Measurements from ENCODE around the gene LAMB4.

The LAMB4 gene

GRCh38 chr7:108007762-108008161, 122.4 kb downstream of the LAMB4 start:
- no peak for DNase-seq
- Histone ChIP-seq H3K36me3 (no peaks in the 10 kb centered on the region), H3K27me3 (no peaks in the 10 kb centered on the region), H3K4me3 (ENCODE audit: low read depth, low read length) (no peak overlapping the region), H3K9me3 (no peaks in the 10 kb centered on the region), H3K4me1 (peaks cover 13% of the 10 kb centered on the region)
- TF ChIP-seq, protein P1, sequence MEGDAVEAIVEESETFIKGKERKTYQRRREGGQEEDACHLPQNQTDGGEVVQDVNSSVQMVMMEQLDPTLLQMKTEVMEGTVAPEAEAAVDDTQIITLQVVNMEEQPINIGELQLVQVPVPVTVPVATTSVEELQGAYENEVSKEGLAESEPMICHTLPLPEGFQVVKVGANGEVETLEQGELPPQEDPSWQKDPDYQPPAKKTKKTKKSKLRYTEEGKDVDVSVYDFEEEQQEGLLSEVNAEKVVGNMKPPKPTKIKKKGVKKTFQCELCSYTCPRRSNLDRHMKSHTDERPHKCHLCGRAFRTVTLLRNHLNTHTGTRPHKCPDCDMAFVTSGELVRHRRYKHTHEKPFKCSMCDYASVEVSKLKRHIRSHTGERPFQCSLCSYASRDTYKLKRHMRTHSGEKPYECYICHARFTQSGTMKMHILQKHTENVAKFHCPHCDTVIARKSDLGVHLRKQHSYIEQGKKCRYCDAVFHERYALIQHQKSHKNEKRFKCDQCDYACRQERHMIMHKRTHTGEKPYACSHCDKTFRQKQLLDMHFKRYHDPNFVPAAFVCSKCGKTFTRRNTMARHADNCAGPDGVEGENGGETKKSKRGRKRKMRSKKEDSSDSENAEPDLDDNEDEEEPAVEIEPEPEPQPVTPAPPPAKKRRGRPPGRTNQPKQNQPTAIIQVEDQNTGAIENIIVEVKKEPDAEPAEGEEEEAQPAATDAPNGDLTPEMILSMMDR (IDR thresholded peaks at IDR 0.05; ENCODE audit: low read depth, low read length): no peak

GRCh38 chr7:108007261-108007660, 122.9 kb downstream of the LAMB4 start:
- H3K36me3 ChIP-seq: no peaks in the 10 kb centered on the region
- TF ChIP-seq, protein P1 (IDR thresholded peaks at IDR 0.05; ENCODE audit: low read depth, low read length): no peak
- no peak overlapping the region for H3K4me3 ChIP-seq (ENCODE audit: low read depth, low read length)
- H3K9me3 ChIP-seq: no peaks in the 10 kb centered on the region
- peaks cover 10% of the 10 kb centered on the region for H3K4me1 ChIP-seq
- DNase-seq: no peak
- H3K27me3 ChIP-seq: no peaks in the 10 kb centered on the region

- Histone ChIP-seq H3K27me3 (no peaks in the 10 kb centered on the region), H3K9me3 (no peaks in the 10 kb centered on the region), H3K4me3 (ENCODE audit: low read depth, low read length) (no peak overlapping the region), H3K36me3 (peaks cover 24% of the 10 kb centered on the region), H3K4me1 (no peaks in the 10 kb centered on the region)
- no peak for DNase-seq
- TF ChIP-seq, protein P1 (IDR thresholded peaks at IDR 0.05; ENCODE audit: low read depth, low read length): no peak
Observed at GRCh38 chr7:108004220-108005142, 125.7 kb downstream of the LAMB4 start.

GRCh38 chr7:108003599-108003935, 126.6 kb downstream of the LAMB4 start:
- peak overlapping the region; percentile 93 for H3K4me3 ChIP-seq (ENCODE audit: low read depth, low read length)
- peaks cover 31% of the 10 kb centered on the region for H3K36me3 ChIP-seq
- DNase-seq: no peak
- H3K27me3 ChIP-seq: no peaks in the 10 kb centered on the region
- no peaks in the 10 kb centered on the region for H3K4me1 ChIP-seq
- TF ChIP-seq, protein P1 (IDR thresholded peaks at IDR 0.05; ENCODE audit: low read depth, low read length): no peak
- H3K9me3 ChIP-seq: no peaks in the 10 kb centered on the region

- peak; percentile 87 for DNase-seq
- H3K9me3 ChIP-seq: no peaks in the 10 kb centered on the region
- peaks cover 37% of the 10 kb centered on the region for H3K36me3 ChIP-seq
- TF ChIP-seq, protein P1 (IDR thresholded peaks at IDR 0.05; ENCODE audit: low read depth, low read length): no peak
- peak within 1 kb of the TSS; percentile 93 for H3K4me3 ChIP-seq (ENCODE audit: low read depth, low read length)
- H3K27me3 ChIP-seq: no peaks in the 10 kb centered on the region
- no peaks in the 10 kb centered on the region for H3K4me1 ChIP-seq
Observed at GRCh38 chr7:108002726-108003598, 127.2 kb downstream of the LAMB4 start, which contains the start of gene LAMB1. LAMB1 (minus strand) TSS chr7:108003161; CDS start chr7:108002885, 276 bp downstream.
